Renal cortex interstitium (tissue), 11 donors: ENCODE data around the gene MAMLD1. TPM values are rescaled to one million over a fixed set of nuclear protein-coding genes. Genes with fewer than 3 reads are reported as not detected.

ENCODE experiments used
- DNase-seq, 11 donors: peaks; one replicate each; pipeline ENCODE4 v3.0.0-alpha.2; 2013; ENCODE audit warnings: low read depth in 9 of 11, low spot score in 4 of 11; ENCODE audit errors: extremely low read depth in 1 of 11
- polyA plus RNA-seq, 3 donors: library from polyadenylated mRNA; unstranded; fragments of 120-200 nt; gene quantifications; one replicate each; pipeline ENCODE4 v1.2.1, GENCODE V29; 2013; ENCODE audit not compliant: insufficient read length in 3 of 3

The MAMLD1 gene
- polyA plus RNA-seq, 3 donors, result 6.3 to 7.9 (median 6.8) TPM

DNA sequence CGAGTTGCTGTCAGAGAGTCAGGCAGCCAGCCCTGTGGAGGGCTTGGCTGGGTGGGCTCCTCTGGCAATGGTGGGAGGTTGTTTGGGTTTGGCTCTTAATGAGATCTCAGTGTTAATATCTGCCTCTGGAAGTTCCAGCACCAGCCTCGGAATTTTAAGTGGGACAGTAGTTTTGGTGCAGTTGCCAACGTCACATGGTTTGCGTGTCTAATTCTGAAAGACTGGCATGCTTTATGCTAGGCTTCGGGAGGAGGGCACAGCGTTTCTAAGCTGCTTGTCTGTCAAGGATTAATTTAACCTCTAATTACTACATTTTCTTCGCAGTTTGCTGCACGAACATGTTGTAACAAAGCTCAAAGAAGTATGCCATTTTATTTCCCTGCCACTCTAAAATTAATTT lies 9.2 kb downstream of the MAMLD1 start:
- DNase-seq, result no peak

DNA sequence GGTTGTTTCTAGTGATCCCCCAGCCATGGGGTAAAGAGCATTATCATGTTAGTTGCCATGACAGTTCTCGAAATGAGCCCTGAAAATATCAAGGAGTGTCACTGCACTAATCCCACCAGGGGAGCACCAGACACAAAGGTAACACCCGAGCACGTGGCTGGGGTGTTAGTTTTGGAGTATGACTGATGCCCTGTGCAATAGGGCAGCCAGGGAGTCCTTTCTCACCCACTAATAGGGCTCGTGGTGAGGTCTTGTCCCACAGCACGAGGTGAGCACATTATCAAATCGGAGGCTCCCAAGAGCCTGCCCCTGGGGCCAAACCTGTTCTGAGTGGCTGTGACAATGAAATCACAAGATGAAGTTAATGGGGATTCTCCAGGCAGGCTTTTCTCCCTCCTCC lies 9.6 kb downstream of the MAMLD1 start:
- DNase-seq, result no peak

DNA sequence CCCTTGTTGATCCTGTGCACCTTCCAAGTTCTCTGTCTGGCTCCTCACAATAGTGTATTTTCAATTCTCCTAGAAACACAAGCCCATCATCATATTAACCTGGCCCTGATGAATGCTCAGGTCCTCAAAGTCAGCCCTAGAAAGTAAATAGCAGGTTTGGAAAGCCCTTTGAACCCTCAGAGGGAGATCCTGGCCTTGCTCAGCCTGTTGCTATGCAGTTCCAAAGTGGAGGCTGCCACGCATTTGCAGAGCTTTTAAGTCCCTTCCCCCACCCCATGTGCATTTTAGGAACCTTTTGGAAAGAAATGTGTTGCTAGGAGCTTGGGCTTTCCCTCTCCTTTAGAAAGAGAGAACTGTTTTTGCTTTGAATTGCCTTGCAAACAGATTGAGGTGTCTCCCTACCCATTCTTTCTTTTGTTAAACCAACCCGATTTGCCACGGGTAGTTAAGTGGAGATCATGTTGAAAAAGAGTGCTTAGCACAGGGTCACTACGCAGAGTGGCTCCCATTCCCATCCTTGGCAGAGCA lies 12.2 kb downstream of the MAMLD1 start:
- no peak for DNase-seq

DNA sequence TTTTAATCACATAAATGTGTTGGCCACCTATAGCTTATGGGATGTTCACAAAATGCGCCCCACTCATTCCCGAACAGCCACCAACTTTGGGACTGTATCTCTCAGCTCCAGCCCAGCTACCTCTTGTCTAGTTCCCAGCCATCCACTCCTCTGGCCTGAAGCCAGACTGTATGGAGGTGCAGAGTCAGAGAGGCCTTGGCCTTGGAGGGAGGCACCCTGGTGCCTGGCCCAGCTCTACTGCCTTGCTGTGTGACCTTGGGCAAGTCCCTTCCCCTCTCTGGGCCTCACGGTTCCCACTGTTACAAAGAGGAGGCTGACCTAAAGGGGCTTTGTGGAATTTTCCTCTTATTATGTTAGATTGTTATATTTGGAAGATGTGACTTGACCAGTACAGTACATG lies 13.9 kb downstream of the MAMLD1 start:
- DNase-seq, result no peak

DNA sequence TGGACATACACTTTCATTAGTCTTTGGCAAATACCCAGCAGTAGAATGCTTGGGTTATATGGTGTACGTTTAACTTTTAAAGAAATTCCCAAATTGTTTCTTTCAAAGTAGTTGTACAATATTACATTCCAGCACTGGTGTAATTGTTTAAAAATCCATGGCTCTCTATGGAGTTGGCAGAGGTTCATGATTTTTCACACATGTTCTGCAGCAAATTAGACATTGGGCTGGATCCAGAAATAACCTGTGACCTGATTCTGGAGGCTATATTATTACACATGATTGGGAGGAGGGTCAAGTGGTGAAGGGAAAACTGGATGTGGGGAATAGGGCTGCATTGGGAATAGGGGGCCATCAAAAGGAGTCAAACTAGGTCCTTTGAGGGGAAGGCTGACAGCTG lies 41.9 kb downstream of the MAMLD1 start:
- no peak for DNase-seq

DNA sequence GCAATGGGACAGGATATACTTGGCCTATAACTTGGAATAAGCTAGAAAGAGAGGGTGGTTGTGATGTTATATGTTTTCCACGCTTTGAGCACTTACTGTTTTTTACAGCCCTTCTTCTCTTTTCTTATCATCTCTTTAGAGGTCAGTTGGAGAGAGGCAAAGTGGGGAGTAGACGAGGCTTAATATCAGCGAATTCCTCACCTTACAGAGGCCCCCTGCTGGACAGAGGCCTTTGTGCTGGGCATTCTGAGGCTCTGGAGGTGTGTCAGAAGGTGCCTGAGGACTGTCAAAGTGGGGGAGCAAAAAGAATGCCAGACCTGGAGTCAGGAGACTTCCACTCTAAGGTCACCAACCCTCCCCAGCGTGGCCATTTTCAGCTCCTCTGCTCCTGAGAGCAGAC lies 42.5 kb downstream of the MAMLD1 start:
- DNase-seq, result no peak

DNA sequence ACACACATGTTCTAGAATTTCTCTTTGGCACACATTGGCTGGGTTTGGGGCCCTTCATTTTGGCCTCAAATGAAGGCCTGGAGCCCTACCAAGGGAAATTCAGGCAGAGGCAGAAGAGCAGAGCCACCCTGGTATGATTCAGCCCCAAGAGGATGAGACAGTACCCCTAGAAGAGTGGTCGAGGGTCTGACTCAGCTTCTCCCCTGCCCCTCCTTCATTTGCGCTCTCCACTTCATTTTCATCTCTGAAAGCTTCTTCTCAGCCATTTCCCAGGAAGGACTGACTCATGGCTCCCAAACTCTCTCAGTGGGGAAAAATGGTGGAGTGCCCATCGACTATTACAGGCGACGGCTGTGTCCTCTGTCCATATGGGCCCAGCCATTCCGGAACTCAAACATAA lies 43.5 kb downstream of the MAMLD1 start:
- no peak for DNase-seq

DNA sequence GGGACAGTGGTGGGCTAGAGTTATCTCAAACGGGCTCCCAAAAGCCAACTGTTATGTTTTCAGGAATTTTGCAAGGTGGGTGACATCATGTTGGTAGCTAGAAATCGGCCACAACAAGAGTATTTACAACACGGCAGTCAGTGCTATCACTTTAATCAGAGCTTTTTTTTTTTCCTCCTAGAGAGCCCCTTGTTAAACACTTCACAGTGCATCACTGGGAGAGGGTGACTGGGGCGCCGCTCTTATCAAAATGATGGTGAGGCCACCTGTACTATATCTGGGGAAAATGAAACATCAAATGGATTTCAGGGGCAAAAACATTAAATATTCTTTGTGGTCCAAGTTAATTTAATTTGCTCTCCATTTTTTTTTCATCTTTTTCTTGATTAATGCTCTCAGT lies 44.9 kb downstream of the MAMLD1 start:
- no peak for DNase-seq

DNA sequence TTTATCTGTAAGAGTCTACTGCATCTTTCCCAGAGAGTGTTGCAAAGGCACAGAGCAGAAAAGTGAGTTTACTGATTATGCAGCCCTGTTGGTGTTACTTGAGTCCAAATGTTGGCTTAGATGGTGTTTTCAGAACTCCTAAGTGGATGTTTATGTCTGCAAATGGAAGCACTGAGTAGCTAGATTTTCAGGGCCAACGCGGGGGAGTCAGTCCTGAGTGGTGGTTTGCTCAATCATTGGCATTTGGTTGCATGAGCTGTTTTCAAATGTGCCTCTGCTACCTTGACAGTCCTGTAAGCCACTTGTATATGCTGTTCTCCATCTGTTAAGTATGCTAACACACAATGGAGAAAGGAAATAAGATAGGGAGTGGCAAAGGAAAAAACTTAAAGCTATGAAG lies 45.4 kb downstream of the MAMLD1 start:
- DNase-seq, result no peak

DNA sequence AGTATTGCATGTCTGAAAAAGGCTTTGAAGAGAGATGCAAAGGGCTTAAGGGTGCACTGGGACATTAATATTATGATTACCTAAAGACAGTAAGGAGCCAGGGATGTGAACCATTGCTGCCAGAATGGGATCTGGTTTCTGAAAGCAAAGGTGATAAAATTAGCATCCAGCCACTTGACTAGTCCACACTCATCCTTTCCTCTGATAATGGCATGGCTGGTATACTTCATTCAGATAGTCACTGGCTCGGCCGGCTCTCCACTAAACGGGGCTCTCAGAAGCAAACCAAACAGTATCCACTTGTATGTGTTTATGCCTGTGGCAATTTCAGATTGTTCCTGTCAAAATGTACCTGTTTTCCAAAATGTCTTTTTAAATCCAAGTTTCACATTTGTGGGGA lies 46.4 kb downstream of the MAMLD1 start:
- DNase-seq, result no peak

DNA sequence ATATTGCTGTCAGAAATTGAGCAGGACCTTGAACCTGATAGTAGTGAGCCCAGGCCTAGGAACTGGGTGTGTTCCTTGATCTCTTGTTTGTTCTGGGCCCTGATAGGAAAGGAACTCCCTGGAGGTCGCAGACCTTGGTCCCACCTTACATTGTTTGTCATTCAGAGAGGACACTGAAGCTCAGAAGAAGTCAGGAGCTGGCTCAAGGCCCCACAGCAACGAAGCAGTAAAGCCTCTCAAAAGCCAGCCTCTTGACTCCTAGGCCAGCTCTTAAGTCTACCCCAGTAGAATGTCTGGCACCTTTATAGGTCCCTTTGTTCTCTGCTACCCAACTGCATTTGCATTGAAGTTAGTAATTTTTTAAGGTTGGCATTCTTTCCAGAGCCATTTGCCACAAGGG lies 46.8 kb downstream of the MAMLD1 start:
- DNase-seq, result no peak

DNA sequence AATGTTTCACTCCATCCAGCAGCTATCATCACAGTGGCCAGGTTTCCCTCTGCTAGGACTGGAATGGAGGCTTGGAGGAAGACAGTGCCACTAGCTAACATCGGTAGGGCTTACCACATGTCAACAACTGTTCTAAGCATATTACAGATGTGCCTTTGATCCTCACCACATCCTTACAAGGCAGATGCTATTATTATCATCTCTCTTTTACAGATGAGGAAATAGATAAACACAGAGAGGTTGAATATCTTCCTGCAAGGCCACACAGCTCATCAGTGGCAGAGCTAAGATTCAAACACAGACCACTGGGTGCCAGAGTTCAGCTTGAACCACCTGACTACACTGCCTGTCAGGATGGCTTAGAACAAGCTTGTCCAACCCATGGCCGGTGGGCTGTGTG lies 47.4 kb downstream of the MAMLD1 start:
- no peak for DNase-seq

DNA sequence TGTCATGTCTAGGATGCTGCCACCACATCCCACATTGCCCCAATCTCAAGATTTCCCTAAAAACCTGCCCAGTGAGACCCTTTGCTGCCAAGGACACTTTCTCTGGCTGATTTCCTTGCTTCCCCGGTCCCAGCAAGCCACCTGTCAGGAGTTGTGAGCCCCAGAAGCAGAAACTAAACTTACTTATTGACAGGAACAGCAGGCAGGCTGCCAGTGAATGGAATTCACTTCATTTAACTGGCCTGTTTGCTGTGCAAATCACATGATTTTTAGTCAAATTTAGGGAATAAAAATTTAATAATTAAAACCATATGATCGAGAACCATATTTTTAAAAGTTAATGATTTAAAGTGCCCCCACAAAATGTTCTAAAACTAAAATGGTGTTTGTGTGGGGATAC lies 48.5 kb downstream of the MAMLD1 start:
- DNase-seq, result no peak

DNA sequence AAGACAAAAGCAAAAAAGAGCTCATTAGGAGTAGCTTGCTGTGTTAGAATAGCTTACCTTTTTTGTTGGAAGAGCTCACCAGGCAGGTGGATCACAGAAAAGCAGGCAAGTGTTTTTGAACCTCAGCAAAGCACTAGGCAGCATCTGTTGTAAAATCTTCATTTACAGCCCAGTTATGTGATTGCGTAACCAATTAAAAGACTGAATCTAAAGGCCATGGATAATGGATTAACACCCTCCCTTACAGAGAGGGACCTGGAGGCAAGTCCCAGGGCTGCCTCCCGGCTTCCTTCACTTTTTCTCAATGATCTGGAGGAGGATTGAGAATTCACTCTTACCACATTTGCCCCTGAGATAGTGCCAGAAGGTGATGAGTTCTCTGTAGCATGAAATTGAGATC lies 51.1 kb downstream of the MAMLD1 start:
- no peak for DNase-seq

DNA sequence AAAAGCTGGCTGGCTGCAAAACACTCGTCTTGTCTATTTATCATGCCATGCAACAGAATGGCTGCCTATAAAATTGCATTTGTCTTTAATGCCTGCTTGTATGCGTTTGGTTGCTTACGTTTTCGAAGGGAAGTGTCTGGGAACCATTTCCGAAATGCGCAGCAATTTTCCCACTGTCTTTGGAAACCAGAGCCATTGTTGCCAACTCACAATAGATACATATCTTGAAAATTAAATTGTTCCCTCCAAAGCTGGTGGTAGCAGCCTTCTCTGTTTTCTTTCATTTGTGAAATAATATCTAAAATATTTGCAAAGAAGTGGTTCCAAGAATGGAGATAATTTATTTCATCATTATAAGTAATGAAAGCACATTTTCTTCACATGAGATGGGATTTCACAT lies 53.4 kb downstream of the MAMLD1 start:
- DNase-seq, result no peak

DNA sequence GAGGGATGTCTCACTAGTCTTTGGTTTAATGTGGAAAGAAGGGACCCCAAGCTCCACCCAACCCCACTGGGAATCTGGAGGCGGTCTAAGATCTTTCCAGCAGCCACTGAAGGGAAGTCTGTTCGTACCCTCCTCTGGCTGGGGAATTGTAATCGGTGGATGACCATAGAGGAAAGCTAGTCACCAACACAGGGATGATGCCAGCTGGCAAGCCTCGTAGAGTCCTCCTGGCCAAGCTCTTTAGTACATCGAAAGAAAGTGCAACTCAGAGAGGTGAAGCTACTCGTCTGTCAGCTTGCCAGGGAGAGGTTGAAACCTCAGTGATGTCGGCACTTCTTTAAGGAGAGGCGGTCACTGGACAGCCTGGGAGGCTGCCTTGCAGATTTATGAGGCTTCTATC lies 58.7 kb downstream of the MAMLD1 start:
- DNase-seq, result no peak

DNA sequence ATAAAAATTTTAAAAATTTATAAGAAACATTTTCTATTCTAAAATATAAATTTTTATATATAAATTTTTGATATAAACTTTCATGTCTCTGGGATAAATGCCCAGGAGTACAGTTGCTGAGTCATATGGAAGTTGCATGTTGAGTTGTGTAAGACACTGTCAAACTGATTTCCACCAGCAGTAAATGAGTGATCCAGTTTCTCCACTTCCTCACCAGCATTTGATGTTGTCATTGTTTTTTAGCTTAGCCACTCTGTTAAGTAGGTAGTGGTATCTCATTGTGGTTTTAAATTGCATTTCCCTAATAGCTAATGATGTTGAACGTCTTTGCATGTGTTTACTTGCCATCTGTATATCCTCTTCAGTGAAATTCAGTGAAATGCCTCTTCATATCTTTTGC lies 66.5 kb downstream of the MAMLD1 start:
- no peak for DNase-seq

DNA sequence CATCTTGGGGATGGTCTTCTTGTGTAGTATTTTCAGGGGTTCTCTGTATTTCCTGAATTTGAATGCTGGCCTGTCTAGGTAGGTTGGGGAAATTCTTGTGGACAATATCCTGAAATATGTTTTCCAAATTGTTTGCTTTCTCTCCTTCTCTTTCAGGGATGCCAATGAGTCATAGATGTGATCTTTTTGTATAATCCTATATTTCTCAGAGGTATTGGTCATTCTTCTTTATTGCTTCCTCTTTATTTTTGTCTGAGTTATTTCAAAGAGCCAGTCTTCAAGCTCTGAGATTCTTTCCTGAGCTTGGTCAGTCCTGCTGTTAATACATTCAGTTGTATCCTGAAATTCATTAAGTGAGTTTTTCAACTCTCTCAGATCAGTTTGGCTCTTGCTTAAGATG lies 73.1 kb downstream of the MAMLD1 start:
- DNase-seq, result no peak

DNA sequence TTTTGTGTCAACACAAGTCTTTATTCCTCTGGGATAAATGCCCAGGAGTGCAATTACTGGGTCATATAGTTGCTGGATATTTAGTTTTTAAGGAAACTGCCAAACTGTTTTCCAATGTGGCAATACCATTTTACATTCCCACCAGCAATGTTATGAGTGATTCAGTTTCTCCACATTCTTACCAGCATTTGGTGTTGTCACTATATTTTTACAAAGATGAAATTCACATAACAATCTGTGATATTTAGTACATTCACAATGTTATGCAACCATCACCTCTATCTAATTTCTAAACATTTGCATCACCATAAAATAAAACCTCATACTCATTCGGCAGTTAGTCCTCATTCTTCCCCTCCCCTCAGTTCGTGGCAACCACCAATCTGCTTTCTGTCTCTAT lies 75.0 kb downstream of the MAMLD1 start:
- DNase-seq, result no peak

DNA sequence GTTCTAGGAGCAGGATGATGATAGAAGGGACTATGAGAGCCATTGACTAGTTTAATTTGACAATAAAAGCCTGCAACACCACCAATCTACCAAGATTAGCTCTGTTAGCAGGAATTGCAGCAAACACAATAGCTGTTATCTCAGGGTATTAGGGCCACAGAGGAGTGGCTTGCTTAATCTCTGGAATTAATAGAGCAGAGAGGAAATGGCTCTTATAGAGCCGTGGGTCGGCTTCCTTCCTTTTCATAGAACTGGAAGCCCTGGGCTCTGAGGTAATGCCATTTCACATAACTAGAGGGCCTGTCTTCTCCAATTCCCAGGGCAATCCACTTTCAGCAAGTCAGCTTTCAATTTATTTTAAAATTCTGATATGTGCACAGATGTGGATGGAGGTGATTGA lies 83.0 kb downstream of the MAMLD1 start:
- DNase-seq, result no peak

DNA sequence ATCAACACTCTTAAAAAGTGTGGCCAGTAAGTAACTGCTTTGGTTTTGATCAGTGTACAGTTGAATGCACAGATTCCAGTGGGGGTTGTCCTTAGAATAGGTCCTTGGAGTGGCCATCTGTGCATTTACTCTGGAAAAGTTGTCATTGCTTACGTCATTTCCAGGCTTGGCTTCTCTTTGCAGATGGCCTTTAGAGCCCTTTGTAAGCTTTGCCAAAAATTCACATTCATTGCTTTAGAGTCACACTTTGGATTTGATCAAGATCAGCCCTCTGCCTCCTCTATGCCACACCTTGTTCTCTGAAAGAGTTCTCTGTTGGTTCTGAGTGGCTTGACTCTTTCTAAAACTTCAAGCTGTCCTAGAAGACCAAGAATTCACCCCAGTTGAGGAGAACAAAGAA lies 83.9 kb downstream of the MAMLD1 start:
- DNase-seq, result no peak

DNA sequence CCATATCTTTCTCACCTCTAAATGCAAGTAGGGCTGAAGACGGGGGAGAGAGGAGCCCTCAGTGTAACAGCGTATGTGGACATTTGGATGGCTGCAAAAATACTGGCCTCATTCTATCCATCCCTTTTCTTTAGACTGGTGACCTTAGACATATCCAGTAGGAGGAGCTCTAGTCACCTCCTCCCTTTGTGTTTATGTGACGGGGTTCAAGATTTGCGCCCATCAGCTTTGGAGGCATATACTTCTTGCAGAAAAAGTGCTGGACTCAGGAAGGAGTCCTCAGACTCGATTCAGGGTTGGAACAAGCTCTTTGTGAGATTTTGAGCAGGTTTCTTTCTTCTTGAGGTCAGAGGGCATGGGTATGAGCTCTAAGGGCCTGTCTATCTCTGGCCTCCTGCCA lies 86.2 kb downstream of the MAMLD1 start:
- DNase-seq, result no peak
